GM23338 (cell line): Measurements from ENCODE around the gene GNAI1. TPM values are rescaled to one million over a fixed set of nuclear protein-coding genes. Genes with fewer than 3 reads are reported as not detected.

Experiments
- ATAC-seq: fragments of 200-7000 bp; cut with Tn5 transposase; 3 replicates; pipeline ENCODE4 v1.9.1; 2020
- DNase-seq: peaks from one replicate; pipeline ENCODE4 v3.0.0-alpha.2; 2015; ENCODE audit warnings: low spot score
- H2AFZ ChIP-seq: fragments of 200-600 bp; sonication (generic); 2 replicates; pipeline ENCODE4 v1.8.0; 2016; ENCODE audit warnings: antibody characterized with exemption, mild to moderate bottlenecking, moderate library complexity
- H3F3A ChIP-seq: fragments of 200-600 bp; sonication (generic); replicated peaks from 2 replicates; pipeline ENCODE4 v1.8.0; 2017; ENCODE audit warnings: antibody characterized with exemption, mixed run types, low read depth
- H3K27ac ChIP-seq: fragments of 200-600 bp; sonication (generic); 2 replicates; pipeline ENCODE4 v1.6.1; 2016; ENCODE audit warnings: low read depth
- H3K27me3 ChIP-seq: fragments of 200-600 bp; sonication (generic); 2 replicates; pipeline ENCODE4 v1.8.0; 2016; ENCODE audit warnings: mild to moderate bottlenecking, mixed run types, moderate library complexity; ENCODE audit not compliant: insufficient read depth
- H3K36me3 ChIP-seq: fragments of 200-600 bp; sonication (generic); 2 replicates; pipeline ENCODE4 v1.8.0; 2016; ENCODE audit warnings: mild to moderate bottlenecking; ENCODE audit not compliant: insufficient read depth
- H3K4me1 ChIP-seq: fragments of 200-600 bp; sonication (generic); 2 replicates; pipeline ENCODE4 v1.8.0; 2016; ENCODE audit warnings: mild to moderate bottlenecking, moderate library complexity; ENCODE audit not compliant: insufficient read depth
- H3K4me2 ChIP-seq: fragments of 200-600 bp; sonication (generic); 2 replicates; pipeline ENCODE4 v1.7.1; 2017; ENCODE audit warnings: mixed run types
- H3K4me3 ChIP-seq: fragments of 200-600 bp; sonication (generic); 2 replicates; pipeline ENCODE4 v1.6.1; 2016; ENCODE audit warnings: mixed run types
- H3K79me2 ChIP-seq: fragments of 200-600 bp; sonication (generic); replicated peaks from 2 replicates; pipeline ENCODE4 v1.8.0; 2017; ENCODE audit warnings: mild to moderate bottlenecking; ENCODE audit not compliant: insufficient read depth
- H3K9me2 ChIP-seq: fragments of 200-600 bp; sonication (generic); 2 replicates; pipeline ENCODE4 v1.8.0; 2017; ENCODE audit not compliant: insufficient read depth
- H4K20me1 ChIP-seq: fragments of 200-600 bp; sonication (generic); replicated peaks from 2 replicates; pipeline ENCODE4 v1.8.0; 2017; ENCODE audit warnings: mild to moderate bottlenecking; ENCODE audit not compliant: insufficient read depth
- H3K27ac Mint-ChIP-seq: 2 replicates; pipeline ENCODE4 v1.8.0; 2020; ENCODE audit warnings: inconsistent platforms, mild to moderate bottlenecking, moderate library complexity, mixed read lengths
- H3K27me3 Mint-ChIP-seq: 3 replicates; pipeline ENCODE4 v1.8.0; 2022; ENCODE audit warnings: low read depth, mild to moderate bottlenecking, moderate library complexity, mixed read lengths, inconsistent platforms; ENCODE audit not compliant: insufficient read depth, poor library complexity
- H3K36me3 Mint-ChIP-seq: 3 replicates; pipeline ENCODE4 v1.8.0; 2021; ENCODE audit warnings: low read depth, mild to moderate bottlenecking, inconsistent platforms, moderate library complexity, mixed read lengths
- H3K4me1 Mint-ChIP-seq: 3 replicates; pipeline ENCODE4 v1.8.0; 2020; ENCODE audit warnings: mild to moderate bottlenecking, inconsistent platforms, mixed read lengths
- H3K4me3 Mint-ChIP-seq: 3 replicates; pipeline ENCODE4 v1.8.0; 2021; ENCODE audit warnings: moderate library complexity, mild to moderate bottlenecking, inconsistent platforms, mixed read lengths
- H3K9me3 Mint-ChIP-seq: 3 replicates; pipeline ENCODE4 v1.8.0; 2020; ENCODE audit warnings: moderate library complexity, mild to moderate bottlenecking, inconsistent platforms, mixed read lengths
- CREB1 ChIP-seq: fragments of 250-450 bp; sonication (Bioruptor Pico); IDR thresholded peaks from 2 replicates; pipeline ENCODE4 v1.5.0; 2020; ENCODE audit warnings: low read depth, mild to moderate bottlenecking, moderate library complexity
- CTCF ChIP-seq, 2 experiments: fragments of 200-600 bp in 1 of 2; sonication (generic) in 1 of 2; conservative IDR thresholded peaks; 2 replicates each; pipeline versions ENCODE4 v1.5.1 to v1.6.1; 2016 to 2017; ENCODE audit warnings: antibody characterized with exemption in 2 of 2, low read depth in 2 of 2, mild to moderate bottlenecking in 2 of 2, moderate library complexity in 1 of 2
- EZH2 ChIP-seq: fragments of 200-600 bp; sonication (generic); IDR thresholded peaks from one replicate; pipeline ENCODE4 v1.8.0; 2017; ENCODE audit warnings: antibody characterized with exemption, mild to moderate bottlenecking, low read depth; ENCODE audit not compliant: unreplicated experiment
- EZH2phosphoT487 ChIP-seq: fragments of 200-600 bp; sonication (generic); IDR thresholded peaks from one replicate; pipeline ENCODE4 v1.8.1; 2018; ENCODE audit warnings: antibody characterized with exemption; ENCODE audit not compliant: unreplicated experiment
- JUNB ChIP-seq: IDR thresholded peaks from one replicate; pipeline ENCODE4 v1.6.1; 2016; ENCODE audit warnings: antibody characterized with exemption; ENCODE audit not compliant: unreplicated experiment
- NANOG ChIP-seq: IDR thresholded peaks from 2 replicates; pipeline ENCODE4 v1.6.1; 2016; ENCODE audit warnings: antibody characterized with exemption, borderline replicate concordance
- REST ChIP-seq: IDR thresholded peaks from one replicate; pipeline ENCODE4 v1.6.1; 2018; ENCODE audit warnings: antibody characterized with exemption; ENCODE audit not compliant: unreplicated experiment
- STAT1 ChIP-seq: IDR thresholded peaks from one replicate; pipeline ENCODE4 v1.6.1; 2016; ENCODE audit warnings: antibody characterized with exemption; ENCODE audit not compliant: unreplicated experiment
- ZNF114 ChIP-seq: fragments of 250-450 bp; sonication (Bioruptor Pico); IDR thresholded peaks from 2 replicates; pipeline ENCODE4 v1.5.0; 2020; ENCODE audit warnings: mild to moderate bottlenecking, moderate library complexity
- ZNF331 ChIP-seq: fragments of 250-450 bp; sonication (Bioruptor Pico); IDR thresholded peaks from 2 replicates; pipeline ENCODE4 v1.5.0; 2020; ENCODE audit warnings: low read depth, mild to moderate bottlenecking, moderate library complexity
- polyA plus RNA-seq: library from polyadenylated mRNA; unstranded; fragments of >200 nt; fragmentation: Nextera tagmentation; extraction: Ambion mirVana; gene quantifications from 2 replicates; pipeline ENCODE4 v1.2.1, GENCODE V29; 2016
- total RNA-seq: library from RNA; depleted of rRNA; stranded (reverse); fragments of >200 nt; shearing (Covaris generic); gene quantifications from 2 replicates; pipeline ENCODE4 v1.2.3, GENCODE V29; 2014
- TF ChIP-seq, protein P1 (sequence below): fragments of 250-450 bp; sonication (Bioruptor Pico); IDR thresholded peaks from 2 replicates; pipeline ENCODE4 v1.5.0; 2020; ENCODE audit warnings: mild to moderate bottlenecking, moderate library complexity
- TF ChIP-seq, protein P2 (sequence below): IDR thresholded peaks from 2 replicates; pipeline ENCODE4 v1.6.1; 2016; ENCODE audit warnings: antibody characterized with exemption

The GNAI1 gene
- total and polyA plus RNA-seq, 2 experiments from 2014 or later: 31.3 to 36.9 TPM

- TF ChIP-seq CREB1 (CRISPR knock-in tag) (no peak), ZNF331 (no peak), JUNB (no peak)
Observed at GRCh38 chr7:80129785-80130184, 4.8 kb upstream of the GNAI1 start (continued).

GRCh38 chr7:80131675-80132435 is 2.8 kb upstream of the GNAI1 start:
- Histone ChIP-seq H3K4me2 (no peak overlapping the region), H3K27ac (no peak overlapping the region), H3K4me3 (no peak overlapping the region), H3F3A (no peaks in the 10 kb centered on the region), H3K79me2 (peaks cover 14% of the 10 kb centered on the region), H3K9me2 (peaks cover 7% of the 10 kb centered on the region; the same call in 1 of the 2 replicates), H3K36me3 (no peaks in the 10 kb centered on the region), H2AFZ (no peak overlapping the region), H4K20me1 (no peaks in the 10 kb centered on the region; the same call in 1 of the 2 replicates), H3K27me3 (peaks cover 43% of the 10 kb centered on the region), H3K4me1 (peaks cover 19% of the 10 kb centered on the region)
- DNase-seq: no peak
- peaks cover 20% of the 10 kb centered on the region for H3K4me1 Mint-ChIP-seq
- no peak overlapping the region for H3K27ac Mint-ChIP-seq
- no peaks in the 10 kb centered on the region; the same call in 2 of the 3 replicates for H3K9me3 Mint-ChIP-seq
- peaks cover 21% of the 10 kb centered on the region for H3K27me3 Mint-ChIP-seq
- no peak overlapping the region for H3K4me3 Mint-ChIP-seq
- ATAC-seq: no peak
- no peaks in the 10 kb centered on the region; the same call in 2 of the 3 replicates for H3K36me3 Mint-ChIP-seq
- TF ChIP-seq NANOG (no peak), EZH2 (no peak), EZH2phosphoT487 (no peak), ZNF114 (CRISPR knock-in tag) (no peak), REST (no peak), CREB1 (CRISPR knock-in tag) (no peak), STAT1 (no peak), CTCF (conservative IDR thresholded peaks at IDR 0.05; ENCODE audit: low read depth in 2 of 2) (no peak), ZNF331 (no peak)
- TF ChIP-seq, protein P1, sequence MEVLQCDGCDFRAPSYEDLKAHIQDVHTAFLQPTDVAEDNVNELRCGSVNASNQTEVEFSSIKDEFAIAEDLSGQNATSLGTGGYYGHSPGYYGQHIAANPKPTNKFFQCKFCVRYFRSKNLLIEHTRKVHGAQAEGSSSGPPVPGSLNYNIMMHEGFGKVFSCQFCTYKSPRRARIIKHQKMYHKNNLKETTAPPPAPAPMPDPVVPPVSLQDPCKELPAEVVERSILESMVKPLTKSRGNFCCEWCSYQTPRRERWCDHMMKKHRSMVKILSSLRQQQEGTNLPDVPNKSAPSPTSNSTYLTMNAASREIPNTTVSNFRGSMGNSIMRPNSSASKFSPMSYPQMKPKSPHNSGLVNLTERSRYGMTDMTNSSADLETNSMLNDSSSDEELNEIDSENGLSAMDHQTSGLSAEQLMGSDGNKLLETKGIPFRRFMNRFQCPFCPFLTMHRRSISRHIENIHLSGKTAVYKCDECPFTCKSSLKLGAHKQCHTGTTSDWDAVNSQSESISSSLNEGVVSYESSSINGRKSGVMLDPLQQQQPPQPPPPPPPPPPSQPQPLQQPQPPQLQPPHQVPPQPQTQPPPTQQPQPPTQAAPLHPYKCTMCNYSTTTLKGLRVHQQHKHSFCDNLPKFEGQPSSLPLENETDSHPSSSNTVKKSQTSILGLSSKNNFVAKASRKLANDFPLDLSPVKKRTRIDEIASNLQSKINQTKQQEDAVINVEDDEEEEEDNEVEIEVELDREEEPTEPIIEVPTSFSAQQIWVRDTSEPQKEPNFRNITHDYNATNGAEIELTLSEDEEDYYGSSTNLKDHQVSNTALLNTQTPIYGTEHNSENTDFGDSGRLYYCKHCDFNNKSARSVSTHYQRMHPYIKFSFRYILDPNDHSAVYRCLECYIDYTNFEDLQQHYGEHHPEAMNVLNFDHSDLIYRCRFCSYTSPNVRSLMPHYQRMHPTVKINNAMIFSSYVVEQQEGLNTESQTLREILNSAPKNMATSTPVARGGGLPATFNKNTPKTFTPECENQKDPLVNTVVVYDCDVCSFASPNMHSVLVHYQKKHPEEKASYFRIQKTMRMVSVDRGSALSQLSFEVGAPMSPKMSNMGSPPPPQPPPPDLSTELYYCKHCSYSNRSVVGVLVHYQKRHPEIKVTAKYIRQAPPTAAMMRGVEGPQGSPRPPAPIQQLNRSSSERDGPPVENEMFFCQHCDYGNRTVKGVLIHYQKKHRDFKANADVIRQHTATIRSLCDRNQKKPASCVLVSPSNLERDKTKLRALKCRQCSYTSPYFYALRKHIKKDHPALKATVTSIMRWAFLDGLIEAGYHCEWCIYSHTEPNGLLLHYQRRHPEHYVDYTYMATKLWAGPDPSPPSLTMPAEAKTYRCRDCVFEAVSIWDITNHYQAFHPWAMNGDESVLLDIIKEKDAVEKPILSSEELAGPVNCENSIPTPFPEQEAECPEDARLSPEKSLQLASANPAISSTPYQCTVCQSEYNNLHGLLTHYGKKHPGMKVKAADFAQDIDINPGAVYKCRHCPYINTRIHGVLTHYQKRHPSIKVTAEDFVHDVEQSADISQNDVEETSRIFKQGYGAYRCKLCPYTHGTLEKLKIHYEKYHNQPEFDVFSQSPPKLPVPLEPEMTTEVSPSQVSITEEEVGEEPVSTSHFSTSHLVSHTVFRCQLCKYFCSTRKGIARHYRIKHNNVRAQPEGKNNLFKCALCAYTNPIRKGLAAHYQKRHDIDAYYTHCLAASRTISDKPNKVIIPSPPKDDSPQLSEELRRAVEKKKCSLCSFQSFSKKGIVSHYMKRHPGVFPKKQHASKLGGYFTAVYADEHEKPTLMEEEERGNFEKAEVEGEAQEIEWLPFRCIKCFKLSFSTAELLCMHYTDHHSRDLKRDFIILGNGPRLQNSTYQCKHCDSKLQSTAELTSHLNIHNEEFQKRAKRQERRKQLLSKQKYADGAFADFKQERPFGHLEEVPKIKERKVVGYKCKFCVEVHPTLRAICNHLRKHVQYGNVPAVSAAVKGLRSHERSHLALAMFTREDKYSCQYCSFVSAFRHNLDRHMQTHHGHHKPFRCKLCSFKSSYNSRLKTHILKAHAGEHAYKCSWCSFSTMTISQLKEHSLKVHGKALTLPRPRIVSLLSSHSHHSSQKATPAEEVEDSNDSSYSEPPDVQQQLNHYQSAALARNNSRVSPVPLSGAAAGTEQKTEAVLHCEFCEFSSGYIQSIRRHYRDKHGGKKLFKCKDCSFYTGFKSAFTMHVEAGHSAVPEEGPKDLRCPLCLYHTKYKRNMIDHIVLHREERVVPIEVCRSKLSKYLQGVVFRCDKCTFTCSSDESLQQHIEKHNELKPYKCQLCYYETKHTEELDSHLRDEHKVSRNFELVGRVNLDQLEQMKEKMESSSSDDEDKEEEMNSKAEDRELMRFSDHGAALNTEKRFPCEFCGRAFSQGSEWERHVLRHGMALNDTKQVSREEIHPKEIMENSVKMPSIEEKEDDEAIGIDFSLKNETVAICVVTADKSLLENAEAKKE (CRISPR knock-in tag): no peak
- TF ChIP-seq, protein P2, sequence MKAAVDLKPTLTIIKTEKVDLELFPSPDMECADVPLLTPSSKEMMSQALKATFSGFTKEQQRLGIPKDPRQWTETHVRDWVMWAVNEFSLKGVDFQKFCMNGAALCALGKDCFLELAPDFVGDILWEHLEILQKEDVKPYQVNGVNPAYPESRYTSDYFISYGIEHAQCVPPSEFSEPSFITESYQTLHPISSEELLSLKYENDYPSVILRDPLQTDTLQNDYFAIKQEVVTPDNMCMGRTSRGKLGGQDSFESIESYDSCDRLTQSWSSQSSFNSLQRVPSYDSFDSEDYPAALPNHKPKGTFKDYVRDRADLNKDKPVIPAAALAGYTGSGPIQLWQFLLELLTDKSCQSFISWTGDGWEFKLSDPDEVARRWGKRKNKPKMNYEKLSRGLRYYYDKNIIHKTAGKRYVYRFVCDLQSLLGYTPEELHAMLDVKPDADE: no peak
